ENCODE results near the gene EHHADH. TPM values are rescaled to one million over a fixed set of nuclear protein-coding genes. Genes with fewer than 3 reads are reported as not detected.

EHHADH gene
- total and polyA plus RNA-seq, 9 of the 15 experiments (the other 6 are each of a cell fraction or from before 2014, with no cell fraction given): 3.6 to 6.4 (median 5.4) TPM

DNA sequence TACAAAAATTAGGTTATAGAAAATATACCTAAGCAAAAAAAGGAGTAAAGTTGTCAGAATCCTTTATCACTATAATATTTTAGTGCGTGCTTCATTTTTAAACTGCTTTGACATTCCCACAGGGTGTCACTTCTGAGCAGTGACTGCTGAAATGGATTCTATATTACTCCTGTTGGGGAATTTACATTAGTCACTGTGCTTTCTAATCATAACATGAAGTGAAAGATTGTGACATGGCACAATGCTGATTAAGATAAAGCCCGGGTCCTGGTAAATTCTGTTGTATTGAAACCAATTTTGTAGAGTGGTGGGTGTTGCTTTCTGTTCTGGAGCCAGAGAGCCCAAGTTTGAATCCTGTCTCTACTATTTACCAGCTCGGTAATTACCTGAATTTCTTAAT is 36.4 kb upstream of the EHHADH start (continued):
- TF ChIP-seq, protein P1, sequence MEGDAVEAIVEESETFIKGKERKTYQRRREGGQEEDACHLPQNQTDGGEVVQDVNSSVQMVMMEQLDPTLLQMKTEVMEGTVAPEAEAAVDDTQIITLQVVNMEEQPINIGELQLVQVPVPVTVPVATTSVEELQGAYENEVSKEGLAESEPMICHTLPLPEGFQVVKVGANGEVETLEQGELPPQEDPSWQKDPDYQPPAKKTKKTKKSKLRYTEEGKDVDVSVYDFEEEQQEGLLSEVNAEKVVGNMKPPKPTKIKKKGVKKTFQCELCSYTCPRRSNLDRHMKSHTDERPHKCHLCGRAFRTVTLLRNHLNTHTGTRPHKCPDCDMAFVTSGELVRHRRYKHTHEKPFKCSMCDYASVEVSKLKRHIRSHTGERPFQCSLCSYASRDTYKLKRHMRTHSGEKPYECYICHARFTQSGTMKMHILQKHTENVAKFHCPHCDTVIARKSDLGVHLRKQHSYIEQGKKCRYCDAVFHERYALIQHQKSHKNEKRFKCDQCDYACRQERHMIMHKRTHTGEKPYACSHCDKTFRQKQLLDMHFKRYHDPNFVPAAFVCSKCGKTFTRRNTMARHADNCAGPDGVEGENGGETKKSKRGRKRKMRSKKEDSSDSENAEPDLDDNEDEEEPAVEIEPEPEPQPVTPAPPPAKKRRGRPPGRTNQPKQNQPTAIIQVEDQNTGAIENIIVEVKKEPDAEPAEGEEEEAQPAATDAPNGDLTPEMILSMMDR (IDR thresholded peaks at IDR 0.05 in 2 of 3, conservative IDR thresholded peaks at IDR 0.05 in 1 of 3; ENCODE audit: insufficient read depth in 2 of 3, low read depth in 1 of 3, low read length in 3 of 3): peak in 2 of 3 experiments; percentile 7 to 43; a peak in 3 of 6 replicates
- TF ChIP-seq ARID1B (IDR thresholded peaks at IDR 0.05): peak; percentile 45; the same call in 1 of the 2 replicates
- no peak for TF ChIP-seq EZH2 (IDR thresholded peaks at IDR 0.05; ENCODE audit: borderline replicate concordance, low read depth, low read length)
- no peak for TF ChIP-seq SMARCB1 (IDR thresholded peaks at IDR 0.05; ENCODE audit: insufficient read length, low read depth)
- peak; percentile 41; the same call in 1 of the 2 replicates for TF ChIP-seq CEBPB (tag; IDR thresholded peaks at IDR 0.05)
- no peak for TF ChIP-seq MIER1 (IDR thresholded peaks at IDR 0.05; ENCODE audit: low read depth)
- TF ChIP-seq, protein P2, sequence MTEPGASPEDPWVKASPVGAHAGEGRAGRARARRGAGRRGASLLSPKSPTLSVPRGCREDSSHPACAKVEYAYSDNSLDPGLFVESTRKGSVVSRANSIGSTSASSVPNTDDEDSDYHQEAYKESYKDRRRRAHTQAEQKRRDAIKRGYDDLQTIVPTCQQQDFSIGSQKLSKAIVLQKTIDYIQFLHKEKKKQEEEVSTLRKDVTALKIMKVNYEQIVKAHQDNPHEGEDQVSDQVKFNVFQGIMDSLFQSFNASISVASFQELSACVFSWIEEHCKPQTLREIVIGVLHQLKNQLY (CRISPR knock-in tag; conservative IDR thresholded peaks at IDR 0.05): no peak
- peak in 1 of 2 experiments; percentile 38; a peak in 1 of 4 replicates for TF ChIP-seq RAD21 (CRISPR knock-in tag; conservative IDR thresholded peaks at IDR 0.05 in 1 of 2, IDR thresholded peaks at IDR 0.05 in 1 of 2)
- TF ChIP-seq TCFL5 (CRISPR knock-in tag; conservative IDR thresholded peaks at IDR 0.05): no peak
- TF ChIP-seq ZNF316 (IDR thresholded peaks at IDR 0.05): peak; percentile 77
- peak; percentile 40 for TF ChIP-seq MEIS2 (IDR thresholded peaks at IDR 0.05; ENCODE audit: partially characterized antibody)
- no peak for TF ChIP-seq TAF7 (tag; IDR thresholded peaks at IDR 0.05)
- TF ChIP-seq PHTF2 (CRISPR knock-in tag; IDR thresholded peaks at IDR 0.05): no peak
- TF ChIP-seq WHSC1 (IDR thresholded peaks at IDR 0.05; ENCODE audit: low read length): no peak

Measured in K562 (cell line).